OCI-LY3 (cell line): Measurements from ENCODE around the gene UMODL1.

ENCODE experiments used
- EZH2phosphoT487 ChIP-seq: fragments of 200-600 bp; shearing (Covaris generic); IDR thresholded peaks from 2 replicates; pipeline ENCODE4 v1.6.1; 2018; ENCODE audit warnings: antibody characterized with exemption, mixed run types, low read depth
- TF ChIP-seq, protein P1 (sequence below): fragments of 200-600, 300-600 bp; sonication (generic); IDR thresholded peaks from 2 replicates; pipeline ENCODE4 v1.5.1; 2014; ENCODE audit warnings: antibody characterized with exemption, low read length, low read depth

DNA sequence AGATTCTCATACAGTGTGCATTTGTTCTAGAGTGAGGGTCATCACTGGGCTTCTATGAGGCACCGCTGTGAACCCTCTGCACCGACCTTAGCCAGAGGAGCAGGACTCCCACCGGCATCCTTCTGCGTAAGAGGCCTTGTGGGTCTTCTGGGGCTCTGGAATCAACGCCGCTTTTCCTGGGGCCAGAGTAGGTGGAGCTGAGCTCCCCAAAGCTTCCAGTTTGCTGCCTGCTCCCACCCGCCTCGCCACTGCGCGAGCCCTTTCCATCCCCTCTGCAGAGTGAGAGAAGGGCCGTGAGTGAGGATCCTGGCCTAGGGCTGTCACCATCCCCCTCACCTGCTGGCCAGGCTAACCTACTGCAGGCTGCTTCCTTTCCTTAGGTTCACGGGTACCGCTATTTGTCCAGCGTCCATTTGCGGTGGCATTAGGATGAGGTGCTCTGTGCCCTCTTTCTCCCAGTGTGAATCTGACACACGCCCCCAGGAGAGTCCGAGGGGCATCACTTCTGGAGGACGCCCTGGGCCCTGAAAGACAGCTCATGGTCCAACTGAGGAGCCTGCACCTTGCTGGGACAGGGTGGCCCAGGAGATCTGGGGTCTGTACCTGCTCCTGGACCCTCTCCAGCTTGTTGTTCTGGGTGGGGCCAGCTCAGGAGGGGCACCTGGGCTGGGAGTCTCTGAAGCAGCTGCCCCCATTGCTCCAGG, 36.2 kb downstream of the UMODL1 start:
- TF ChIP-seq, protein P1, sequence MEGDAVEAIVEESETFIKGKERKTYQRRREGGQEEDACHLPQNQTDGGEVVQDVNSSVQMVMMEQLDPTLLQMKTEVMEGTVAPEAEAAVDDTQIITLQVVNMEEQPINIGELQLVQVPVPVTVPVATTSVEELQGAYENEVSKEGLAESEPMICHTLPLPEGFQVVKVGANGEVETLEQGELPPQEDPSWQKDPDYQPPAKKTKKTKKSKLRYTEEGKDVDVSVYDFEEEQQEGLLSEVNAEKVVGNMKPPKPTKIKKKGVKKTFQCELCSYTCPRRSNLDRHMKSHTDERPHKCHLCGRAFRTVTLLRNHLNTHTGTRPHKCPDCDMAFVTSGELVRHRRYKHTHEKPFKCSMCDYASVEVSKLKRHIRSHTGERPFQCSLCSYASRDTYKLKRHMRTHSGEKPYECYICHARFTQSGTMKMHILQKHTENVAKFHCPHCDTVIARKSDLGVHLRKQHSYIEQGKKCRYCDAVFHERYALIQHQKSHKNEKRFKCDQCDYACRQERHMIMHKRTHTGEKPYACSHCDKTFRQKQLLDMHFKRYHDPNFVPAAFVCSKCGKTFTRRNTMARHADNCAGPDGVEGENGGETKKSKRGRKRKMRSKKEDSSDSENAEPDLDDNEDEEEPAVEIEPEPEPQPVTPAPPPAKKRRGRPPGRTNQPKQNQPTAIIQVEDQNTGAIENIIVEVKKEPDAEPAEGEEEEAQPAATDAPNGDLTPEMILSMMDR = no peak
- no peak for TF ChIP-seq EZH2phosphoT487
